B cell (primary cell): ENCODE results near the gene WIF1. TPM values are rescaled to one million over a fixed set of nuclear protein-coding genes. Genes with fewer than 3 reads are reported as not detected.

ENCODE experiments used
- ATAC-seq: fragments of 200-7000 bp; cut with Tn5 transposase; one replicate; pipeline ENCODE4 v1.10.0; 2021; ENCODE audit warnings: low read depth, mild to moderate bottlenecking, moderate number of reproducible peaks, moderate library complexity
- CTCF ChIA-PET: fragments of 350-600 bp; sonication (Branson Sonifier 250); formaldehyde crosslinking; loops from one replicate; lab custom pipeline; 2021; ENCODE audit warnings: antibody characterized with exemption, inconsistent platforms; lab: Charles Lee
- POLR2A ChIA-PET: fragments of 350-600 bp; sonication (Branson Sonifier 250); formaldehyde crosslinking; loops from one replicate; lab custom pipeline; 2021; ENCODE audit warnings: antibody characterized with exemption; lab: Charles Lee
- DNase-seq: peaks from one replicate; pipeline ENCODE4 v3.0.0; 2013
- H2AFZ ChIP-seq: 2 replicates; pipeline ENCODE4 v1.6.1; 2012; ENCODE audit warnings: mild to moderate bottlenecking, low read depth, low read length; ENCODE audit not compliant: insufficient read depth, poor library complexity, severe bottlenecking
- H3K27ac ChIP-seq, 2 donors: 1 replicate in 1 of 2; 2 replicates in 1 of 2; pipeline ENCODE4 v1.5.1; 2012 to 2013; ENCODE audit warnings: low read length in 2 of 2, mild to moderate bottlenecking in 2 of 2, moderate library complexity in 1 of 2
- H3K27me3 ChIP-seq, 4 experiments: fragments of 200-600 bp in 1 of 4; sonication (generic) in 1 of 4; replicated peaks in 1 of 4; 1 replicate in 2 of 4; 2 replicates in 2 of 4; pipeline versions ENCODE4 v1.6.1 to v1.7.0; 2013 to 2016; ENCODE audit warnings: low read length in 3 of 4, mild to moderate bottlenecking in 2 of 4, mixed read lengths in 1 of 4, moderate library complexity in 1 of 4; ENCODE audit not compliant: insufficient read depth in 4 of 4, control insufficient read depth in 3 of 4; ENCODE audit errors: control extremely low read depth in 1 of 4
- H3K36me3 ChIP-seq, 2 experiments: replicated peaks in 1 of 2; 1 replicate in 1 of 2; 2 replicates in 1 of 2; pipeline versions ENCODE4 v1.6.1 to v1.7.1; 2013; ENCODE audit warnings: low read length in 1 of 2; ENCODE audit not compliant: insufficient read depth in 2 of 2, control insufficient read depth in 1 of 2; ENCODE audit errors: control extremely low read depth in 1 of 2, extremely low read depth in 1 of 2
- H3K4me1 ChIP-seq, 2 donors: fragments of 200-600 bp in 1 of 2; sonication (generic) in 1 of 2; 1 replicate in 1 of 2; 2 replicates in 1 of 2; pipeline versions ENCODE4 v1.5.1 to v1.6.1; 2013 to 2017; ENCODE audit warnings: low read length in 2 of 2; ENCODE audit not compliant: control insufficient read depth in 2 of 2, insufficient read depth in 2 of 2
- H3K4me2 ChIP-seq: replicated peaks from 2 replicates; pipeline ENCODE3; 2012; ENCODE audit warnings: mild to moderate bottlenecking, low read depth, low read length; ENCODE audit not compliant: poor library complexity, severe bottlenecking
- H3K4me3 ChIP-seq, 5 experiments: fragments of 200-600 bp in 1 of 5; sonication (generic) in 1 of 5; 1 replicate in 3 of 5; 2 replicates in 2 of 5; pipeline versions ENCODE4 v1.5.1 to v1.7.0; 2011 to 2016; ENCODE audit warnings: low read length in 4 of 5, mild to moderate bottlenecking in 4 of 5, low read depth in 2 of 5, control low read depth in 1 of 5, moderate library complexity in 1 of 5; ENCODE audit not compliant: insufficient read depth in 1 of 5; ENCODE audit errors: control extremely low read depth in 1 of 5, extremely low read depth in 1 of 5
- H3K79me2 ChIP-seq: fragments of 200-600 bp; sonication (generic); one replicate; pipeline ENCODE4 v1.6.0; 2016; ENCODE audit warnings: low read length; ENCODE audit not compliant: control insufficient read depth, insufficient read depth
- H3K9ac ChIP-seq: fragments of 200-600 bp; sonication (generic); 2 replicates; pipeline ENCODE4 v1.6.1; 2017; ENCODE audit warnings: mild to moderate bottlenecking, low read length, moderate library complexity
- H3K9me3 ChIP-seq, 3 donors: one replicate each; pipeline versions ENCODE4 v1.6.1 to v1.7.1; 2013; ENCODE audit warnings: low read length in 2 of 3; ENCODE audit not compliant: control insufficient read depth in 2 of 3, insufficient read depth in 1 of 3; ENCODE audit errors: control extremely low read depth in 1 of 3
- H4K20me1 ChIP-seq: 2 replicates; pipeline ENCODE4 v1.6.0; 2012; ENCODE audit warnings: mild to moderate bottlenecking, low read length; ENCODE audit not compliant: insufficient read depth, control insufficient read depth, poor library complexity, severe bottlenecking
- H3K27ac Mint-ChIP-seq: one replicate; pipeline ENCODE4 v1.8.0; 2021; ENCODE audit warnings: mixed read lengths
- H3K27me3 Mint-ChIP-seq: one replicate; pipeline ENCODE4 v1.8.0; 2021; ENCODE audit warnings: mixed read lengths
- H3K4me1 Mint-ChIP-seq: one replicate; pipeline ENCODE4 v1.8.0; 2021; ENCODE audit warnings: mixed read lengths
- H3K4me3 Mint-ChIP-seq: one replicate; pipeline ENCODE4 v1.8.0; 2021; ENCODE audit warnings: mixed read lengths
- H3K9me3 Mint-ChIP-seq: one replicate; pipeline ENCODE4 v1.8.0; 2022; ENCODE audit warnings: mixed read lengths; ENCODE audit not compliant: insufficient read depth
- EZH2 ChIP-seq: IDR thresholded peaks from 2 replicates; pipeline ENCODE4 v1.6.1; 2012; ENCODE audit warnings: borderline replicate concordance, low read depth, mild to moderate bottlenecking, moderate library complexity, low read length; ENCODE audit not compliant: insufficient read depth, poor library complexity, severe bottlenecking
- WGBS: methylation state at CpG from one replicate; pipeline ENCODE4 v1.1.5; 2013; ENCODE audit warnings: missing lambda C conversion rate; ENCODE audit not compliant: insufficient coverage; 5-methylcytosine and 5-hydroxymethylcytosine counted together
- intact Hi-C: fragments of 100-400 bp; cut with micrococcal nuclease; formaldehyde crosslinking; loops from one replicate; pipeline ENCODE4 v1.10.0; 2022
- polyA plus RNA-seq: library from polyadenylated mRNA; depleted of rRNA; stranded (reverse); fragments of >200 nt; gene quantifications from 2 replicates; pipeline ENCODE4 v1.2.3, GENCODE V29; 2012
- total RNA-seq, 2 donors: library from RNA; stranded (reverse); fragments of 120-200 nt in 1 of 2; gene quantifications; 1 replicate in 1 of 2; 2 replicates in 1 of 2; pipeline versions ENCODE4 v1.2.3 to v1.2.4, GENCODE V29; 2013 to 2022
- TF ChIP-seq, protein P1 (sequence below): fragments of 200-600 bp; IDR thresholded peaks from one replicate; pipeline ENCODE4 v1.8.0; 2022; ENCODE audit warnings: antibody characterized with exemption, mild to moderate bottlenecking

WIF1 gene
- total and polyA plus RNA-seq, 2 donors (not counting 1 experiment from before 2014, with no cell fraction given): not detected

- Histone ChIP-seq H3K4me3 (no peak overlapping the region), H3K9ac (no peak overlapping the region), H3K36me3 (no peaks in the 10 kb centered on the region), H3K4me1 (peaks cover 11 to 15% of the 10 kb centered on the region in 2 donors), H4K20me1 (no peaks in the 10 kb centered on the region), H3K27me3 (peaks cover 0 to 12% (median 2%) of the 10 kb centered on the region in 4 experiments), H3K27ac (no peak overlapping the region), H2AFZ (no peak overlapping the region), H3K9me3 (no peaks in the 10 kb centered on the region), H3K4me2 (no peak overlapping the region), H3K79me2 (no peaks in the 10 kb centered on the region)
- intact Hi-C loops: no loop called here
- Mint-ChIP-seq H3K4me3 (no peak overlapping the region), H3K27ac (no peak overlapping the region), H3K27me3 (peaks cover 11% of the 10 kb centered on the region), H3K9me3 (no peaks in the 10 kb centered on the region), H3K4me1 (peaks cover 14% of the 10 kb centered on the region)
- ChIA-PET POLR2A (no interaction called here), CTCF (no interaction called here)
- DNase-seq (no peak), ATAC-seq (no peak)
- no peak for TF ChIP-seq EZH2
- TF ChIP-seq, protein P1, sequence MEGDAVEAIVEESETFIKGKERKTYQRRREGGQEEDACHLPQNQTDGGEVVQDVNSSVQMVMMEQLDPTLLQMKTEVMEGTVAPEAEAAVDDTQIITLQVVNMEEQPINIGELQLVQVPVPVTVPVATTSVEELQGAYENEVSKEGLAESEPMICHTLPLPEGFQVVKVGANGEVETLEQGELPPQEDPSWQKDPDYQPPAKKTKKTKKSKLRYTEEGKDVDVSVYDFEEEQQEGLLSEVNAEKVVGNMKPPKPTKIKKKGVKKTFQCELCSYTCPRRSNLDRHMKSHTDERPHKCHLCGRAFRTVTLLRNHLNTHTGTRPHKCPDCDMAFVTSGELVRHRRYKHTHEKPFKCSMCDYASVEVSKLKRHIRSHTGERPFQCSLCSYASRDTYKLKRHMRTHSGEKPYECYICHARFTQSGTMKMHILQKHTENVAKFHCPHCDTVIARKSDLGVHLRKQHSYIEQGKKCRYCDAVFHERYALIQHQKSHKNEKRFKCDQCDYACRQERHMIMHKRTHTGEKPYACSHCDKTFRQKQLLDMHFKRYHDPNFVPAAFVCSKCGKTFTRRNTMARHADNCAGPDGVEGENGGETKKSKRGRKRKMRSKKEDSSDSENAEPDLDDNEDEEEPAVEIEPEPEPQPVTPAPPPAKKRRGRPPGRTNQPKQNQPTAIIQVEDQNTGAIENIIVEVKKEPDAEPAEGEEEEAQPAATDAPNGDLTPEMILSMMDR: no peak
Observed at GRCh38 chr12:65152012-65152411, 30.9 kb upstream of the WIF1 start.

- H3K4me1 Mint-ChIP-seq: no peaks in the 10 kb centered on the region
- no peak overlapping the region for H3K9ac ChIP-seq
- peaks cover 24% of the 10 kb centered on the region for H3K27me3 Mint-ChIP-seq
- no peak overlapping the region for H3K4me3 ChIP-seq
- no peak overlapping the region for H3K27ac ChIP-seq
- intact Hi-C loops: no loop called here
- peaks cover 0 to 13% (median 5%) of the 10 kb centered on the region in 4 experiments for H3K27me3 ChIP-seq
- H3K4me1 ChIP-seq: no peaks in the 10 kb centered on the region
- H3K9me3 Mint-ChIP-seq: no peaks in the 10 kb centered on the region
- H3K79me2 ChIP-seq: no peaks in the 10 kb centered on the region
- no peak for ATAC-seq
- WGBS: no CpG with 5 or more reads among the region's 2 CpGs
- no peaks in the 10 kb centered on the region for H4K20me1 ChIP-seq
- TF ChIP-seq, protein P1: no peak
- no peak for TF ChIP-seq EZH2
- no peak overlapping the region for H3K27ac Mint-ChIP-seq
- H3K4me3 Mint-ChIP-seq: no peak overlapping the region
- H3K36me3 ChIP-seq: no peaks in the 10 kb centered on the region
- no peaks in the 10 kb centered on the region for H3K9me3 ChIP-seq
- no peak overlapping the region for H3K4me2 ChIP-seq
- ChIA-PET POLR2A (interaction anchor here (0.6 kb wide), 1 partner anchor 347 kb away, joined by 3 read pairs; no protein-coding TSS in a partner anchor), CTCF (interaction anchor here (0.8 to 1.6 kb wide), 2 partner anchors 10 to 86 kb away, joined by 3 read pairs; no protein-coding TSS in a partner anchor)
- DNase-seq: no peak
- no peak overlapping the region for H2AFZ ChIP-seq
Observed at GRCh38 chr12:65147312-65147905, 26.3 kb upstream of the WIF1 start.
